Gastroesophageal sphincter (tissue), 3 donors: Measurements from ENCODE around the gene SF3A2.

Experiments
- CTCF ChIP-seq, 4 experiments: fragments of 200-600 bp in 2 of 4; fragments of 450-650 bp in 2 of 4; sonication (generic) in 1 of 4; IDR thresholded peaks; one replicate each; pipeline ENCODE4 v1.5.1; 2017 to 2019; ENCODE audit warnings: antibody characterized with exemption in 4 of 4, mild to moderate bottlenecking in 2 of 4, moderate library complexity in 2 of 4
- POLR2AphosphoS5 ChIP-seq: sonication (generic); formaldehyde crosslinking; IDR thresholded peaks from one replicate; pipeline ENCODE4 v1.6.1; 2017; ENCODE audit warnings: antibody characterized with exemption

GRCh38 chr19:2250766-2251105 lies 14.1 kb downstream of the SF3A2 start:
- TF ChIP-seq CTCF (IDR thresholded peaks at IDR 0.05) (no peak), POLR2AphosphoS5 (no peak)
